Mesothelial cell of epicardium (in vitro differentiated cells): ENCODE measurements around the gene LDLRAD4. TPM values are rescaled to one million over a fixed set of nuclear protein-coding genes. Genes with fewer than 3 reads are reported as not detected.

Source experiments
- DNase-seq, 2 experiments: peaks; one replicate each; pipeline ENCODE4 v3.0.0; 2021; ENCODE audit warnings: low spot score in 2 of 2; ENCODE audit not compliant: unreplicated experiment in 2 of 2
- H3K27ac Mint-ChIP-seq: 2 replicates; pipeline ENCODE4 v1.8.0; 2021; ENCODE audit warnings: mixed read lengths
- H3K27me3 Mint-ChIP-seq: 2 replicates; pipeline ENCODE4 v1.8.0; 2021; ENCODE audit warnings: low read depth, mixed read lengths
- H3K36me3 Mint-ChIP-seq: 2 replicates; pipeline ENCODE4 v1.8.0; 2021; ENCODE audit warnings: mixed read lengths
- H3K4me1 Mint-ChIP-seq: 2 replicates; pipeline ENCODE4 v1.8.0; 2021; ENCODE audit warnings: mixed read lengths
- H3K4me3 Mint-ChIP-seq: 2 replicates; pipeline ENCODE4 v1.8.0; 2021; ENCODE audit warnings: mild to moderate bottlenecking, moderate library complexity, mixed read lengths
- H3K9me3 Mint-ChIP-seq: 2 replicates; pipeline ENCODE4 v1.8.0; 2021; ENCODE audit warnings: mixed read lengths
- total RNA-seq: library from RNA; stranded (reverse); gene quantifications from 3 replicates; pipeline ENCODE4 v1.2.1, GENCODE V29; 2021
- TF ChIP-seq, protein P1 (sequence below): fragments of 200-600 bp; sonication (generic); IDR thresholded peaks from one replicate; pipeline ENCODE4 v1.5.0; 2021; ENCODE audit warnings: antibody characterized with exemption; ENCODE audit not compliant: unreplicated experiment

LDLRAD4 gene
- total RNA-seq, 1 donor from 2014 or later, result 29.7 TPM

DNA sequence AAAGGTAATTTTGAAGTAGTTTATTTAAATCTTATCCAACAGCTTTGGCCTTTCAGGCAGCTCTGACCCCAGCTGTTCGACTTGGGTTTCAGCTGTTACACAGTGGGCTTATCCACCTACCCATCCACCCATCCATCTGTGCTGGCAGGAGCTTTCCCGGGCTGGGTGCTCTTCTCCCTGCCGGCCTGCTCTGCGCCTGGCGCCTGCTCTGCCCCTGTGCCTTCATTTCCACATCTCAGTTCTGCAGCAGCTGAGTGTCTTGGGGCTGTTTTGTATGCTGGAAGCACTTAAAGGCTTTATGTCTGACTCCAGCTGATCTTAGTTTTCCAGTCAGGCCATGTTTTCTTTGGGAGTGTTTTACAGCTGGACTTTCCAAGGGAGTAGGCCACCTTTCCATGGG lies 24.2 kb downstream of the LDLRAD4 start:
- TF ChIP-seq, protein P1, sequence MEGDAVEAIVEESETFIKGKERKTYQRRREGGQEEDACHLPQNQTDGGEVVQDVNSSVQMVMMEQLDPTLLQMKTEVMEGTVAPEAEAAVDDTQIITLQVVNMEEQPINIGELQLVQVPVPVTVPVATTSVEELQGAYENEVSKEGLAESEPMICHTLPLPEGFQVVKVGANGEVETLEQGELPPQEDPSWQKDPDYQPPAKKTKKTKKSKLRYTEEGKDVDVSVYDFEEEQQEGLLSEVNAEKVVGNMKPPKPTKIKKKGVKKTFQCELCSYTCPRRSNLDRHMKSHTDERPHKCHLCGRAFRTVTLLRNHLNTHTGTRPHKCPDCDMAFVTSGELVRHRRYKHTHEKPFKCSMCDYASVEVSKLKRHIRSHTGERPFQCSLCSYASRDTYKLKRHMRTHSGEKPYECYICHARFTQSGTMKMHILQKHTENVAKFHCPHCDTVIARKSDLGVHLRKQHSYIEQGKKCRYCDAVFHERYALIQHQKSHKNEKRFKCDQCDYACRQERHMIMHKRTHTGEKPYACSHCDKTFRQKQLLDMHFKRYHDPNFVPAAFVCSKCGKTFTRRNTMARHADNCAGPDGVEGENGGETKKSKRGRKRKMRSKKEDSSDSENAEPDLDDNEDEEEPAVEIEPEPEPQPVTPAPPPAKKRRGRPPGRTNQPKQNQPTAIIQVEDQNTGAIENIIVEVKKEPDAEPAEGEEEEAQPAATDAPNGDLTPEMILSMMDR, result no peak
- Mint-ChIP-seq H3K36me3 (peaks cover 8% of the 10 kb centered on the region), H3K4me1 (peaks cover 13% of the 10 kb centered on the region), H3K27ac (no peak overlapping the region), H3K4me3 (no peak overlapping the region), H3K27me3 (no peaks in the 10 kb centered on the region), H3K9me3 (peaks cover 4% of the 10 kb centered on the region)
- no peak for DNase-seq

DNA sequence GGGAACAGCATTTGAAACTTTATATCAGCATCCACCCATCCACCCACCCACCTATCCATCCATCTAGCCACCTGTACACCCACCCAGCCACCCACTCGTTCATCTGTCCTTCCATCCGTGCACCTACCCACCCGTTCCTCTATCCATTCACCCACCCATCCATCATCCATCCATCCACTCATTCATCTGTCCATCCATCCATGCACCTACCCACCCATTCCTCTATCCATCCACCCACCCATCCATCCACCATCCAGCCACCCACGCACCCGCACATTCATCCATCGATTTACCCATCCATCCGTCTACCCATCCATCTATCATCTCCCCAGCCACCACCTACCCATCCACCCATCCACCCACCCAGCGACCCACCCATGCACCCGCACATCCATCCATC lies 24.8 kb downstream of the LDLRAD4 start:
- Mint-ChIP-seq H3K27me3 (no peaks in the 10 kb centered on the region), H3K9me3 (peaks cover 4% of the 10 kb centered on the region), H3K4me1 (peaks cover 13% of the 10 kb centered on the region), H3K4me3 (no peak overlapping the region), H3K36me3 (peaks cover 8% of the 10 kb centered on the region), H3K27ac (no peak overlapping the region)
- no peak for DNase-seq
- TF ChIP-seq, protein P1, result no peak

DNA sequence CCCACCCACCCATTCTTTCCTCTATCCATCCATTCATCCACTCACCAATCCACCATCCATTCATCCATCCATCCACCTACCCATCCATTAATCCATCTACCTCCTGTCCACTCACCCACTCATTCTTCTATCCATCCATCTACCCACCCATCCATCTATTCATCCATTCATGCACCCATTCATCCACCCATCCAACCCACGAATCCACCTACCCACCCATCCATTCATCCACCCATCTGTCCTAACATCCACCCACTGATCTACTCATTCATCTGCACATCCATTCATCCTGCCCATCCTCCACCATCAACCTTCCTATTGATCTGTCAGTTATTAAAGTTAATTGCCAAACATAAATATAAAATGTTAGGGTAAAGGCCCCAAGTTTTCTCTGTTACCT lies 25.6 kb downstream of the LDLRAD4 start:
- Mint-ChIP-seq H3K4me3 (no peak overlapping the region), H3K4me1 (peaks cover 12% of the 10 kb centered on the region), H3K9me3 (peaks cover 4% of the 10 kb centered on the region), H3K27me3 (no peaks in the 10 kb centered on the region), H3K36me3 (peaks cover 8% of the 10 kb centered on the region), H3K27ac (no peak overlapping the region)
- TF ChIP-seq, protein P1, result no peak
- no peak for DNase-seq

DNA sequence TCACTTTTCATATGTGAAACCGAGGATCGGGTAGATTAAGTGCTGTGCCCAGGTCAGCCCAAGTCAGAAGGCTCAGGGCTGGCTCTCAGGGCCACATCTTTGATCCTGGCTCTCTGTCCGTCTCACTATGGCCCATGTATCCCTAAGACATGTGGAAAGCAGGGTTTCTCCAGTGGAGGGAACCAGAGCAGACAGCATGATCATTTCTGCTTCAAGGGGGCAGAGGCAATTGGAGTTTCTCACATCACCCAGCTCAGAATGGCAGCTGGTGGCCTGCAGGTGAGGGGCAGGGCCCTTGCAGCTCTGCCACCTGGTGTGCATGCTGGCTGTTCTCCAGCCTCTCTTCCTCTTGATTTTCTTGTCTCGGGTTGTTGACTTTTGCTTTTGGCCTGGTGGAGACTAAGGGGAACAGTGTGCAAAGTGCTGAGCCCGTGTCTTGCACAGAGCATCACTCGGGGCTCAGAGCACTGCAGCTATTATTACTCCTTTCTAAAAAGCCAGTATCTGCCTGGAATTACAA lies 27.0 kb downstream of the LDLRAD4 start:
- H3K9me3 Mint-ChIP-seq, result peaks cover 15% of the 10 kb centered on the region
- no peak overlapping the region for H3K4me3 Mint-ChIP-seq
- DNase-seq, result no peak
- TF ChIP-seq, protein P1, result no peak
- H3K27me3 Mint-ChIP-seq, result no peaks in the 10 kb centered on the region
- peaks cover 8% of the 10 kb centered on the region for H3K4me1 Mint-ChIP-seq
- H3K36me3 Mint-ChIP-seq, result peaks cover 15% of the 10 kb centered on the region
- H3K27ac Mint-ChIP-seq, result no peak overlapping the region

DNA sequence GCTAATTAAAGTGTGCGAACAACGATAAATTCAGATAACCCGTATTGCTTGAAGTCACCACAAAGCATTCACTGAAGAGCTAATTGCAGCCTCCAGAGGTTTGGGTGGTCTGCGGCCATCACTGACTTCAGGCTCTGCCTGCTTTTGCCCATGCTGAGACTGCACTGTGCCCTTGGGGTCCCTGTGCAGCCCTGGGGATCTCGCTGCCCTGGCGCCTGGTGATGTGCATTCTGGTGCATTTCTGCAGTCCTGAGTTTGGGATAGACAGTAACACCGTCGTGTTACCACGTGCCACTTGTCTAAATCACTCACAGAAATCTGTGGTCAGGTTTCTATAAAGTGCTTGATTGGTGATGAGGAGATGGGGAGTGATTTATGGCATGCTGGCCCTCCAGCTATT lies 27.6 kb downstream of the LDLRAD4 start:
- TF ChIP-seq, protein P1, result no peak
- H3K4me1 Mint-ChIP-seq, result peaks cover 8% of the 10 kb centered on the region
- no peak overlapping the region for H3K4me3 Mint-ChIP-seq
- DNase-seq, result no peak
- no peak overlapping the region for H3K27ac Mint-ChIP-seq
- peaks cover 15% of the 10 kb centered on the region for H3K36me3 Mint-ChIP-seq
- H3K9me3 Mint-ChIP-seq, result peaks cover 18% of the 10 kb centered on the region
- H3K27me3 Mint-ChIP-seq, result no peaks in the 10 kb centered on the region

DNA sequence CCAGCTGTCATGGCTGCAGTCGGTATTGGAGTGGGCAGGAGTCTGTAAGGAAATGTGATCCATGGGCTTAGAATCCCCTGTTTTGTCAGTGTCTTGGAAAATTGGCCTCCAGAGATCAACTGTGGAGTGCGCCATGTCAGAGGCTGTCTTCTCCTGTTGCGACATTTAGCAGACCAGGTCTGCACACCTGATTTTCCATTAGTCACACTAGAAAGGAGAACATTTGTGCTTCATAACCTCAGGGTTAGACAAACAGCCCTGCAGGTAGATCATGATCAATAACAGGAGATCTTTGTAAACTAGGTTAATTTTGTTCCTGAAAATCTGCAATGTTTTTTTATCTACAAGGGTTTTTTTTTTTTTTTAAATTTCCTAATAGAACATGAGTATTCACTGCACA lies 28.0 kb downstream of the LDLRAD4 start:
- no peak overlapping the region for H3K4me3 Mint-ChIP-seq

More for the DNA sequence above, 28.0 kb downstream of the LDLRAD4 start:
- Mint-ChIP-seq H3K27ac (no peak overlapping the region), H3K36me3 (peaks cover 15% of the 10 kb centered on the region), H3K27me3 (no peaks in the 10 kb centered on the region), H3K9me3 (peaks cover 18% of the 10 kb centered on the region), H3K4me1 (peaks cover 8% of the 10 kb centered on the region)
- no peak for DNase-seq
- TF ChIP-seq, protein P1, result no peak
